K562 (cell line): Measurements from ENCODE around the gene BECN2.

Experiments used
- BHLHE40 ChIP-seq: IDR thresholded peaks from 2 replicates; pipeline ENCODE4 v1.6.1; 2011; ENCODE audit warnings: low read length, improper control_type of control experiment
- CUX1 ChIP-seq: fragments of 200-800 bp; sonication (Bioruptor generic); IDR thresholded peaks from 2 replicates; pipeline ENCODE4 v1.6.1; 2016; ENCODE audit warnings: missing genetic modification characterization, missing compliant biosample characterization
- MAX ChIP-seq: sonication (generic); formaldehyde crosslinking; IDR thresholded peaks from 2 replicates; pipeline ENCODE4 v1.9.0; 2022; ENCODE audit warnings: mild to moderate bottlenecking, missing genetic modification reagents
- SMARCC2 ChIP-seq: fragments of 450-650 bp; IDR thresholded peaks from 2 replicates; pipeline ENCODE4 v1.6.1; 2017; ENCODE audit warnings: antibody characterized with exemption, moderate library complexity, mild to moderate bottlenecking, low read depth
- SP2 ChIP-seq: IDR thresholded peaks from 2 replicates; pipeline ENCODE4 v1.6.1; 2011; ENCODE audit warnings: mild to moderate bottlenecking, low read depth, low read length, moderate library complexity; ENCODE audit not compliant: poor library complexity, severe bottlenecking; ENCODE audit errors: extremely low read depth
- ZNF76 ChIP-seq: fragments of 250-450 bp; sonication (Bioruptor Pico); IDR thresholded peaks from 2 replicates; pipeline ENCODE4 v1.4.0; 2020; ENCODE audit warnings: mild to moderate bottlenecking, moderate library complexity, borderline replicate concordance
- ZSCAN29 ChIP-seq: fragments of 450-650 bp; IDR thresholded peaks from 2 replicates; pipeline ENCODE4 v1.6.1; 2017
- TF ChIP-seq, protein P1 (sequence below), 3 experiments: IDR thresholded peaks in 2 of 3; conservative IDR thresholded peaks in 1 of 3; 2 replicates each; pipeline ENCODE4 v1.5.1; 2011 to 2012; ENCODE audit warnings: low read length in 3 of 3, mild to moderate bottlenecking in 3 of 3, control low read depth in 2 of 3, improper control_type of control experiment in 1 of 3, inconsistent platforms in 1 of 3, low read depth in 1 of 3, mixed read lengths in 1 of 3, moderate library complexity in 1 of 3; ENCODE audit not compliant: insufficient read depth in 2 of 3

- TF ChIP-seq, protein P1, sequence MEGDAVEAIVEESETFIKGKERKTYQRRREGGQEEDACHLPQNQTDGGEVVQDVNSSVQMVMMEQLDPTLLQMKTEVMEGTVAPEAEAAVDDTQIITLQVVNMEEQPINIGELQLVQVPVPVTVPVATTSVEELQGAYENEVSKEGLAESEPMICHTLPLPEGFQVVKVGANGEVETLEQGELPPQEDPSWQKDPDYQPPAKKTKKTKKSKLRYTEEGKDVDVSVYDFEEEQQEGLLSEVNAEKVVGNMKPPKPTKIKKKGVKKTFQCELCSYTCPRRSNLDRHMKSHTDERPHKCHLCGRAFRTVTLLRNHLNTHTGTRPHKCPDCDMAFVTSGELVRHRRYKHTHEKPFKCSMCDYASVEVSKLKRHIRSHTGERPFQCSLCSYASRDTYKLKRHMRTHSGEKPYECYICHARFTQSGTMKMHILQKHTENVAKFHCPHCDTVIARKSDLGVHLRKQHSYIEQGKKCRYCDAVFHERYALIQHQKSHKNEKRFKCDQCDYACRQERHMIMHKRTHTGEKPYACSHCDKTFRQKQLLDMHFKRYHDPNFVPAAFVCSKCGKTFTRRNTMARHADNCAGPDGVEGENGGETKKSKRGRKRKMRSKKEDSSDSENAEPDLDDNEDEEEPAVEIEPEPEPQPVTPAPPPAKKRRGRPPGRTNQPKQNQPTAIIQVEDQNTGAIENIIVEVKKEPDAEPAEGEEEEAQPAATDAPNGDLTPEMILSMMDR (IDR thresholded peaks at IDR 0.05 in 2 of 3, conservative IDR thresholded peaks at IDR 0.05 in 1 of 3; ENCODE audit: insufficient read depth in 2 of 3, low read depth in 1 of 3, low read length in 3 of 3): no peak
- TF ChIP-seq ZSCAN29 (no peak), SMARCC2 (no peak), CUX1 (CRISPR knock-in tag) (no peak), MAX (CRISPR knock-in tag) (no peak), SP2 (no peak), ZNF76 (no peak), BHLHE40 (no peak)
Measured at GRCh38 chr1:241944300-241944699, 13.3 kb upstream of the BECN2 start.
